SW 1271 (cell line): ENCODE measurements around the gene NUDT8.
A peak's percentile ranks its signal among the peaks of the same experiment; 100 is the strongest.
"Not testable (repeated sequence)": the region's sequence is repeated elsewhere in the genome, so short reads cannot be mapped to it uniquely, and the experiment has no call there.

Experiments
- DNase-seq, 2 experiments: peaks; one replicate each; lab custom pipeline; 2025; lab: John Stamatoyannopoulos, UW

The NUDT8 gene

DNA sequence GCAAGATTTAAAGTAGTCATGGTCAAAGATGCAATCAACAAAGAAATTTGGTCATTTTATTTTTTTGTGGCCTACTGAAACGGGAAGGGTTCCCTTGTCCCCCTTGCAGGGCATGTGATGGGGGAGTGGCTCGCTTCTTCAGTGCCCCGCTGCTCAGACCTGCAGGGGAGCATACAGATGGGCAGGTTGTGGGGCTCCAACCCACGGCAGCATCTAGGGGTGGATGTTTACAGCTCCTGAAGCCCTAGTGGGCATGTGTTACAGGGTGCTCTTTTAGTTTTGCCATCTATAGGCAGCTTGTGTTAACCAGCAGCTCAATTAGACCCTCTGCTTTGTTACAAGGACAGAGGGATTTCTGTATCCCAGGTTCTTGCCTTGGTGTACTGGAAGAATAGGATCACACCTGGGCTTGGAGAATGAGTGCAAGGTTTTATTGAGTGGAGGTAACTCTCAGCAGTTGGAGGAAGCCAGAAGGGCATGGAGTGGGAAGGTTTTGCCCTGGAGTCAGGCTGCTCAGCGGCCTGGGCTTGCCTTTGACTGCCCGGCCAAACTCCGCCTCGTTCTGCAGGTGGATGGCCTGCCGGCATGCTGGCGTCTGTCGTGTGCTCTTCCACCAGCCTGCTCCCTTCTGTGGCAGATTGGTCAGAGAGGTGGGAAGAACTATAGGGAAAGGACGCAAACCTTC, 36.7 kb downstream of the NUDT8 start:
- no peak for DNase-seq

DNA sequence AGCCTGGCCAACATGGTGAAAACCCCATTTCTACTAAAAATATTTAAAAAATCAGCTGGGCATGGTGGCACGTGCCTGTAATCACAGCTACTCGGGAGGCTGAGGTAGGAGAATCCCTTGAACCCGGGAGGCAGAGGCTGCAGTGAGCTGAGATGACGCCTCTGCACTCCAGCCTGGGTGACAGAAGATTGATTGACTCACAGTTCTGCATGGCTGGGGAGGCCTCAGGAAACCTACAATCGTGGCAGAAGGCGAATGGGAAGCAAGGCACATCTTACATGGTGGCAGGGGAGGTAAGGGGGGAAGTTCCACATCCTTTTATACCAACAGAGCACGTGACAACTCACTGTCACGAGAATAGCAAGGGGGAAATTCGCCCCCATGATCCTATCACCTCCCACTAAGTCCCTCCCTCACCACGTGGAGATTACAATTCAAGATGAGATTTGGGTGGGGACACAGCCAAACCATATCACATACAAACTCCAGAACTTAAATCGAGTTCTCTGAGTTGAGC, 40.8 kb downstream of the NUDT8 start:
- DNase-seq: not testable (repeated sequence)

- no peak for DNase-seq
These were observed 41.6 kb downstream of the NUDT8 start for GRCh38 chr11:67588136-67588503.

DNA sequence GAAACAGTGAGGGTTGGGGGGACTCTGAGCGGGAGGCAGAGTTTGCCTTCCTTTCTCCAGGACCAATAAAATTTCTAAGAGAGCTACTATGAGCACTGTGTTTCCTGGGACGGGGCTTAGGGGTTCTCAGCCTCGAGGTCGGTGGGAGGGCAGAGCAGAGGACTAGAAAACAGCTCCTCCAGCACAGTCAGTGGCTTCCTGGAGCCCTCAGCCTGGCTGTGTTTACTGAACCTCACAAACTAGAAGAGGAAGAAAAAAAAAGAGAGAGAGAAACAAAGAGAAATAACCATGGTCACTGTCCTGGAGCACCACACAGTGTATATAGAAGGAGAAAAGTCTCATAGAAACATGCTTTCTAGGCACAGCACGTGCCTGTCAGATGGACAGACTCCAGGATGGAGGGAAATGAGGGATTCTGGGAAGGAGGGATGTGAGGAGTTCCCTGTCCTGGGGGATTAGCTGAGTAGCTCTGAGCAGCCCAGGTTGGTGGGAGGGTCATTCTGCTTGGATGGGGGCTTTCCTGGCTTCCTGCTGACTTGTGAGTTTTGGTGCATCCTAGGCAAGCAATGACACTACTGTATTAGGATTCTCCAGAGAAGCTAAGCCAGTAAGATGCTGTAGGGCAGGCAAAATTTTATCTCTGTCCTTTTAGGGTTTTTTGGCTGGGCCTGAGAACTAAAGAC, 43.0 kb downstream of the NUDT8 start:
- no peak for DNase-seq

DNA sequence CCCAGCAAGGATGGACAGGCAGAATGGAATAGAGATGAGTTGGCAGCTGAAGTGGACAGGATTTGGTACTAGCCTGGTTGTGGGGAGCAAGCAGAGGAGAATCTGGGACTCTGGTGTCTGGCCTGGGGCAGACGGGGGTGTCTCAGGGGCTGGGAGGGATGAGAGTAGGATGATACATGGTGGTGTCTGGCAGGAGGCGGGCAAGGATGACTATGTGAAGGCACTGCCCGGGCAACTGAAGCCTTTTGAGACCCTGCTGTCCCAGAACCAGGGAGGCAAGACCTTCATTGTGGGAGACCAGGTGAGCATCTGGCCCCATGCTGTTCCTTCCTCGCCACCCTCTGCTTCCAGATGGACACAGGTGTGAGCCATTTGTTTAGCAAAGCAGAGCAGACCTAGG, 43.8 kb downstream of the NUDT8 start:
- DNase-seq: no peak

- DNase-seq: no peak
These were observed 44.6 kb downstream of the NUDT8 start for GRCh38 chr11:67584881-67585873.

DNA sequence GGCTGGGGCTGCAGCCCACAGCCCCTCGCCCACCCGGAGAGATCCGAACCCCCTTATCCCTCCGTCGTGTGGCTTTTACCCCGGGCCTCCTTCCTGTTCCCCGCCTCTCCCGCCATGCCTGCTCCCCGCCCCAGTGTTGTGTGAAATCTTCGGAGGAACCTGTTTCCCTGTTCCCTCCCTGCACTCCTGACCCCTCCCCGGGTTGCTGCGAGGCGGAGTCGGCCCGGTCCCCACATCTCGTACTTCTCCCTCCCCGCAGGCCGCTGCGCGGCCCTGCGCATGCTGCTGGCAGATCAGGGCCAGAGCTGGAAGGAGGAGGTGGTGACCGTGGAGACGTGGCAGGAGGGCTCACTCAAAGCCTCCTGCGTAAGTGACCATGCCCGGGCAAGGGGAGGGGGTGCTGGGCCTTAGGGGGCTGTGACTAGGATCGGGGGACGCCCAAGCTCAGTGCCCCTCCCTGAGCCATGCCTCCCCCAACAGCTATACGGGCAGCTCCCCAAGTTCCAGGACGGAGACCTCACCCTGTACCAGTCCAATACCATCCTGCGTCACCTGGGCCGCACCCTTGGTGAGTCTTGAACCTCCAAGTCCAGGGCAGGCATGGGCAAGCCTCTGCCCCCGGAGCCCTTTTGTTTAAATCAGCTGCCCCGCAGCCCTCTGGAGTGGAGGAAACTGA, 45.4 kb downstream of the NUDT8 start:
- DNase-seq: peak in 1 of 2 experiments; percentile 18

- peak; percentile 61 to 85 for DNase-seq
These were observed 46.2 kb downstream of the NUDT8 start, which contains the start of gene GSTP1 for GRCh38 chr11:67583247-67584204. TSS of gene GSTP1 (plus strand) at chr11:67583812. CDS start at chr11:67583844, 32 bp downstream.

DNA sequence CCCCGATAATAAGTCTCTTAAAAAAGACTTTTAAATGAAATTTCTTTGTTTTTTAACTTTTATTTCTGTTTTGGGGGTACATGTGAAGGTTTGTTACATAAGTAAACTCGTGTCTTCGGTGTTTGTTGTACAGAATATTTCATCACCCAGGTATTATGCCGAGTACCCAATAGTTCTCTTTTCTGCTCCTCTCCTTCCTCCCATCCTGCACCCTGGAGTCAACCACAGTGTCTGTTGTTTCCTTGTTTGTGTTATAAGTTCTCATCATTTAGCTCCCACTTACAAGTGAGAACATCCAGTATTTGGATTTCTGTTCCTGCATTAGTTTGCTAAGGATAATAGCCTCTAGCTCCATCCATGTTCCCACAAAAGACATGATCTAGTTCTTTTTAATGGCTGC, 47.7 kb downstream of the NUDT8 start:
- DNase-seq: no peak

DNA sequence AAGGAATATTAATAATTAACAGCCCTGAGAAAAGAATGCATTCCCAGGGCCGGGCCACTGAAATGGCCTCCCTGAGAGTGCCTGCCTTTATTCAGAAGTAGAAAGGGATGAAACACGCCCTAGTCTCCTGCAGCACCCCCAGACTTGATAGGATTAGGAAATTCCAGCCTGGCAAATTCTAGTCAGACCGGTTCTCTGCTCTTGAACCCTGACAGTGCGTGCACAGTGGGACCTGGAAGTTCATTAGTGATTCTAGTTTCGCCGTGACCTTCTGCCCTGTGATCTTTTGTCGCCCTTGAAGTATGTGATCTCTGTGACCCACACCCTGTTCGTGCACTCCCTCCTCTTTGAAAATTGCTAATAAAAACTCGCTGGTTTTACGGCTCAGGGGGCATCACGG, 48.3 kb downstream of the NUDT8 start:
- no peak for DNase-seq

DNA sequence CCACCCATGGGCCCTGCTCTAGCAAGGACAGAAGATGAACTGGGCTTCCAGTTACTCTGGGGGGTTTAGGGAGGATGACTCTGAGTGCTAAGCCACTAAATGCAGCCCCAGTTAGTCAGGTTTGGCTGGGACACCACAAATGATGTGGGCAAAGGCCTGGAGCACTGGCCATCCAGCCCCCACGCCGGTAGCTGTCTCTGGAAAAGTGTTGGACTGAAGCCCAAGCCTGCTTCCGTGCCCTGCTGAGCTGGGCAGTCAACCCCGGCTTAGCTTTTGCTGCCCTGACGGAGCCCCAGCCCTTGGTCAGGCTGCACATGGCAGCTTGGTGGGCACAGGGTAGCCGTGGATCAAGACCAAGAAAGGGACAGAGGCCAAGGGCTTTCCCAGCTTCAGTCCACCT, 51.8 kb downstream of the NUDT8 start:
- no peak for DNase-seq
